ENCODE results near the gene MAN1A2. TPM values are rescaled to one million over a fixed set of nuclear protein-coding genes. Genes with fewer than 3 reads are reported as not detected.

Gene MAN1A2
- polyA plus RNA-seq, 3 donors: 4.0 to 10.5 (median 7.2) TPM

DNA sequence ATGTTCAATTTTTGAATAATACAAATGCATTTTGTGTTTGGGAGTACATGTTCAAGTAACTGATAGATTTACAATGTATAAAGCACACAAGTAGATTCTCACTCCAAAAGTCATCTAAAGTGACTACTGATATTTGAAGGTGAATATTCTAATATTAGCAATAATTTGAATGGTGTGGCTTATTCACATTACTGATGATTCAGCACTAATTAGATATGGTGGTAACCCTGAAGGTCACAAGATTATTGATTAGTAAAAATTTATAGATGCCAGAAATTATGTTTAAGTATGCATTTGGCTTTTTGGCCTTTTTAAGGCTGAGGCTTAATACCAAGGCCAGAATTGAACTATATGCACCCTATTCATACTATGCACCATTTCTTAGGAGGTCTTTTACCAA is 186.2 kb downstream of the MAN1A2 start:
- intact Hi-C loops (cut with micrococcal nuclease): no loop called here
- H4K20me1 ChIP-seq (ENCODE audit: insufficient read depth, low read length): no peaks in the 10 kb centered on the region

DNA sequence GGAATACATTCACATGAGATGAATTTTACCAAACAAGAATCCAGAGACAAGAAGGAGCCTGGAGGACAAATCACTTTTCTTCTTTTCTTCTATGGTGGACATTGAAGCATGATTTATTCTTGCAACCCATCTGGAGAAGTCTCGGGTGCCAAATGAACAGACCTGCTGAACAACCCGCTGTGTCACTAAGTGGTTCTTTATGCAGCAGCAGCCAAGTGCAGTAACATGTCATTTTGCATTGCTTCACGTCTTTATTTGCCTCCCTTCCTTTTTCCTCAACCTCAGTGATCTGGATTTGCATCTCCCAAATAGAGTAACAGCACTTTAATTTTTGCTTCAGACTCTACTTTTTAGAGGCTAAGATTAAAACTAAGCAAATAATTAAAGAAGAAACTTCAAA is 188.6 kb downstream of the MAN1A2 start:
- H3K9me3 Mint-ChIP-seq: peaks cover 0 to 8% (median 3%) of the 10 kb centered on the region in 7 donors
- intact Hi-C loops (cut with micrococcal nuclease): no loop called here
- H3K4me3 Mint-ChIP-seq: no peak overlapping the region
- no peak overlapping the region for H2AFZ ChIP-seq (ENCODE audit: insufficient read depth, low read depth, low read length, poor library complexity, severe bottlenecking)
- H3K36me3 ChIP-seq (replicated peaks in 1 of 2; ENCODE audit: control insufficient read depth in 1 of 2, insufficient read depth in 2 of 2, low read length in 2 of 2): no peaks in the 10 kb centered on the region
- H3K4me3 ChIP-seq (replicated peaks in 1 of 3; ENCODE audit: low read depth in 2 of 3, low read length in 3 of 3): no peak overlapping the region
- H3K4me1 ChIP-seq (ENCODE audit: control insufficient read depth in 1 of 2, insufficient read depth in 2 of 2, low read length in 2 of 2): no peaks in the 10 kb centered on the region
- H3K27me3 ChIP-seq (ENCODE audit: control insufficient read depth in 2 of 2, insufficient read depth in 2 of 2, low read length in 2 of 2): no peaks in the 10 kb centered on the region
- H3K4me2 ChIP-seq (replicated peaks; ENCODE audit: extremely low read depth, low read length, poor library complexity, severe bottlenecking): no peak overlapping the region
- H3K9ac ChIP-seq (ENCODE audit: insufficient read depth, low read length, poor library complexity, severe bottlenecking): no peak overlapping the region
- no peak for DNase-seq
- peaks cover 0 to 2% of the 10 kb centered on the region in 2 donors for H3K9me3 ChIP-seq (replicated peaks in 1 of 2; ENCODE audit: control insufficient read depth in 1 of 2, insufficient read depth in 1 of 2, low read length in 2 of 2)
- no peak for TF ChIP-seq CTCF (IDR thresholded peaks at IDR 0.05)
- WGBS (ENCODE audit: insufficient coverage): 100% methylated on average over 1 of the region's 3 CpGs
- H3K27ac ChIP-seq (ENCODE audit: low read depth in 1 of 2, low read length in 2 of 2): no peak overlapping the region
- peaks cover 0 to 3% (median 0%) of the 10 kb centered on the region in 3 donors for H3K27me3 Mint-ChIP-seq (ENCODE audit: low read depth in 3 of 3)
- peaks cover 11% of the 10 kb centered on the region for H3K4me1 Mint-ChIP-seq
- H3K27ac Mint-ChIP-seq: no peak overlapping the region
- no peaks in the 10 kb centered on the region for H3K79me2 ChIP-seq (ENCODE audit: insufficient read depth, low read length)
- H3K36me3 Mint-ChIP-seq: no peaks in the 10 kb centered on the region
- H4K20me1 ChIP-seq (ENCODE audit: insufficient read depth, low read length): no peaks in the 10 kb centered on the region

More for the DNA sequence above, 186.2 kb downstream of the MAN1A2 start:
- no peak overlapping the region for H3K4me3 Mint-ChIP-seq
- H2AFZ ChIP-seq (ENCODE audit: insufficient read depth, low read depth, low read length, poor library complexity, severe bottlenecking): no peak overlapping the region
- H3K4me2 ChIP-seq (replicated peaks; ENCODE audit: extremely low read depth, low read length, poor library complexity, severe bottlenecking): no peak overlapping the region
- H3K27me3 Mint-ChIP-seq (ENCODE audit: low read depth in 3 of 3): peaks cover 0 to 2% (median 0%) of the 10 kb centered on the region in 3 donors
- H3K27ac Mint-ChIP-seq: no peak overlapping the region
- H3K27me3 ChIP-seq (ENCODE audit: control insufficient read depth in 2 of 2, insufficient read depth in 2 of 2, low read length in 2 of 2): no peaks in the 10 kb centered on the region
- no peaks in the 10 kb centered on the region for H3K9me3 ChIP-seq (replicated peaks in 1 of 2; ENCODE audit: control insufficient read depth in 1 of 2, insufficient read depth in 1 of 2, low read length in 2 of 2)
- no peak overlapping the region for H3K4me3 ChIP-seq (replicated peaks in 1 of 3; ENCODE audit: low read depth in 2 of 3, low read length in 3 of 3)
- H3K36me3 ChIP-seq (replicated peaks in 1 of 2; ENCODE audit: control insufficient read depth in 1 of 2, insufficient read depth in 2 of 2, low read length in 2 of 2): no peaks in the 10 kb centered on the region
- no peaks in the 10 kb centered on the region for H3K79me2 ChIP-seq (ENCODE audit: insufficient read depth, low read length)
- TF ChIP-seq CTCF (IDR thresholded peaks at IDR 0.05): no peak
- no peak overlapping the region for H3K27ac ChIP-seq (ENCODE audit: low read depth in 1 of 2, low read length in 2 of 2)
- no peaks in the 10 kb centered on the region for H3K36me3 Mint-ChIP-seq
- H3K9ac ChIP-seq (ENCODE audit: insufficient read depth, low read length, poor library complexity, severe bottlenecking): no peak overlapping the region
- no peak for DNase-seq
- H3K4me1 ChIP-seq (ENCODE audit: control insufficient read depth in 1 of 2, insufficient read depth in 2 of 2, low read length in 2 of 2): no peaks in the 10 kb centered on the region
- peaks cover 11% of the 10 kb centered on the region for H3K4me1 Mint-ChIP-seq
- peaks cover 0 to 4% (median 0%) of the 10 kb centered on the region in 7 donors for H3K9me3 Mint-ChIP-seq
